G401.6 (cell line): ENCODE results near the gene KLF8.
"Not testable (repeated sequence)": the region's sequence is repeated elsewhere in the genome, so short reads cannot be mapped to it uniquely, and the experiment has no call there.

Source experiments
- FAIRE-seq: peaks from 2 replicates; lab custom pipeline; 2012; peaks lifted over from hg19 to GRCh38; lab: Jason Lieb, UNC

The KLF8 gene

GRCh38 chrX:56232221-56233082, at the start of gene KLF8:
TSS of gene KLF8 (plus strand) at chrX:56232356. CDS start at chrX:56233335, 979 bp downstream.
- no peak for FAIRE-seq

- not testable (repeated sequence) for FAIRE-seq
Observed at GRCh38 chrX:56206945-56207344, 25.2 kb upstream of the KLF8 start.

GRCh38 chrX:56211701-56212100, 20.5 kb upstream of the KLF8 start:
- FAIRE-seq = no peak

- FAIRE-seq = no peak
Observed at GRCh38 chrX:56216332-56216731, 15.8 kb upstream of the KLF8 start.

GRCh38 chrX:56219700-56220099, 12.5 kb upstream of the KLF8 start:
- FAIRE-seq = no peak

GRCh38 chrX:56221101-56221500, 11.1 kb upstream of the KLF8 start:
- no peak for FAIRE-seq

GRCh38 chrX:56222473-56223000, 9.6 kb upstream of the KLF8 start:
- no peak for FAIRE-seq

GRCh38 chrX:56226980-56227379, 5.2 kb upstream of the KLF8 start:
- FAIRE-seq = no peak

- FAIRE-seq = no peak
Observed at GRCh38 chrX:56228914-56229313, 3.2 kb upstream of the KLF8 start.

- no peak for FAIRE-seq
Observed at GRCh38 chrX:56231537-56232090, 542 bp upstream of the KLF8 start.

GRCh38 chrX:56233100-56233499, 944 bp downstream of the KLF8 start:
- no peak for FAIRE-seq

GRCh38 chrX:56233682-56234081, 1.5 kb downstream of the KLF8 start:
- FAIRE-seq = no peak

GRCh38 chrX:56248492-56248891, 16.3 kb downstream of the KLF8 start:
- no peak for FAIRE-seq

- FAIRE-seq = no peak
Observed at GRCh38 chrX:56253832-56254703, 21.9 kb downstream of the KLF8 start.

GRCh38 chrX:56268888-56269287, 36.7 kb downstream of the KLF8 start:
- FAIRE-seq = no peak

GRCh38 chrX:56278692-56279091, 46.5 kb downstream of the KLF8 start:
- FAIRE-seq = no peak

GRCh38 chrX:56279863-56280262, 47.7 kb downstream of the KLF8 start:
- no peak for FAIRE-seq

- FAIRE-seq = peak; percentile 11
Observed at GRCh38 chrX:56281789-56282188, 49.6 kb downstream of the KLF8 start.

- FAIRE-seq = no peak
Observed at GRCh38 chrX:56284269-56284668, 52.1 kb downstream of the KLF8 start.

GRCh38 chrX:56288608-56289007, 56.5 kb downstream of the KLF8 start:
- FAIRE-seq = no peak

GRCh38 chrX:56289449-56289848, 57.3 kb downstream of the KLF8 start:
- no peak for FAIRE-seq

GRCh38 chrX:56308726-56309125, 76.6 kb downstream of the KLF8 start:
- FAIRE-seq = no peak

- no peak for FAIRE-seq
Observed at GRCh38 chrX:56309881-56310280, 77.7 kb downstream of the KLF8 start.
